NT2/D1 (cell line): Measurements from ENCODE around the gene TRIOBP.

Experiments used
- SUZ12 ChIP-seq: IDR thresholded peaks from 2 replicates; pipeline ENCODE4 v1.6.1; 2011; ENCODE audit not compliant: insufficient read length, insufficient read depth; ENCODE audit errors: extremely low read depth
- YY1 ChIP-seq: IDR thresholded peaks from 2 replicates; pipeline ENCODE4 v1.6.1; 2011; ENCODE audit not compliant: insufficient read length, insufficient read depth
- ZNF274 ChIP-seq: IDR thresholded peaks from 2 replicates; pipeline ENCODE4 v1.6.1; 2011; ENCODE audit warnings: mild to moderate bottlenecking, low read depth, low read length

- TF ChIP-seq SUZ12: no peak
- no peak for TF ChIP-seq ZNF274
- TF ChIP-seq YY1: no peak
Observed at GRCh38 chr22:37662039-37662438, 34.8 kb upstream of the TRIOBP start.
